SK-N-SH (cell line): Measurements from ENCODE around the gene FBXL22. TPM values are rescaled to one million over a fixed set of nuclear protein-coding genes. Genes with fewer than 3 reads are reported as not detected.

Experiments
- CTCF ChIA-PET: fragments of 300-600, 350-600 bp; formaldehyde crosslinking; extraction: SDS; loops from one replicate; lab custom pipeline; 2021; lab: Yijun Ruan, JAX
- POLR2A ChIA-PET: fragments of 350-600 bp; sonication (Branson Sonifier 250); formaldehyde crosslinking; extraction: SDS; loops from one replicate; lab custom pipeline; 2020; ENCODE audit warnings: antibody characterized with exemption, inconsistent platforms; lab: Yijun Ruan, JAX
- DNase-seq: peaks from one replicate; pipeline ENCODE4 v3.0.0; 2012
- H2AFZ ChIP-seq: fragments of 200-600 bp; sonication (generic); 2 replicates; pipeline ENCODE4 v1.8.1; 2016; ENCODE audit warnings: antibody characterized with exemption, mild to moderate bottlenecking, low read depth
- H3F3A ChIP-seq: fragments of 200-600 bp; sonication (generic); replicated peaks from 2 replicates; pipeline ENCODE3; 2016; ENCODE audit warnings: antibody characterized with exemption, mild to moderate bottlenecking; ENCODE audit not compliant: insufficient read depth
- H3K27ac ChIP-seq, 2 experiments: fragments of 200-500 bp in 1 of 2; fragments of 200-600 bp in 1 of 2; sonication (Bioruptor generic) in 1 of 2; sonication (generic), shearing (Covaris generic) in 1 of 2; 2 replicates each; pipeline versions ENCODE4 v1.5.1 to v1.6.1; 2014 to 2016; ENCODE audit warnings: low read depth in 2 of 2, inconsistent platforms in 1 of 2, low read length in 1 of 2, mild to moderate bottlenecking in 1 of 2, mixed read lengths in 1 of 2
- H3K27me3 ChIP-seq: fragments of 200-600 bp; sonication (generic), shearing (Covaris generic); 2 replicates; pipeline ENCODE4 v1.6.1; 2016; ENCODE audit warnings: mixed run types; ENCODE audit not compliant: insufficient read depth
- H3K36me3 ChIP-seq, 2 experiments: fragments of 200-500 bp in 1 of 2; fragments of 200-600 bp in 1 of 2; sonication (Bioruptor generic) in 1 of 2; sonication (generic) in 1 of 2; replicated peaks in 1 of 2; 2 replicates each; pipeline versions ENCODE3 to v1.5.1; 2014 to 2016; ENCODE audit warnings: low read length in 1 of 2, mild to moderate bottlenecking in 1 of 2; ENCODE audit not compliant: insufficient read depth in 2 of 2, control insufficient read depth in 1 of 2
- H3K4me1 ChIP-seq, 2 experiments: fragments of 200-500 bp in 1 of 2; fragments of 200-600 bp in 1 of 2; sonication (Bioruptor generic) in 1 of 2; sonication (generic), shearing (Covaris generic) in 1 of 2; 2 replicates each; pipeline versions ENCODE4 v1.5.1 to v1.6.1; 2014 to 2016; ENCODE audit warnings: low read depth in 1 of 2, low read length in 1 of 2, mixed run types in 1 of 2; ENCODE audit not compliant: insufficient read depth in 2 of 2, control insufficient read depth in 1 of 2
- H3K4me2 ChIP-seq: fragments of 200-600 bp; sonication (generic), shearing (Covaris generic); 2 replicates; pipeline ENCODE4 v1.6.1; 2017; ENCODE audit warnings: mixed run types
- H3K4me3 ChIP-seq, 2 experiments: fragments of 200-500 bp in 1 of 2; fragments of 200-600 bp in 1 of 2; sonication (Bioruptor generic) in 1 of 2; sonication (generic), shearing (Covaris generic) in 1 of 2; 2 replicates each; pipeline versions ENCODE4 v1.5.1 to v1.8.1; 2014 to 2016; ENCODE audit warnings: low read depth in 2 of 2, inconsistent platforms in 1 of 2, low read length in 1 of 2, mild to moderate bottlenecking in 1 of 2, mixed read lengths in 1 of 2, moderate library complexity in 1 of 2
- H3K79me2 ChIP-seq: fragments of 200-600 bp; sonication (generic); 2 replicates; pipeline ENCODE4 v1.8.1; 2017; ENCODE audit warnings: mild to moderate bottlenecking; ENCODE audit not compliant: insufficient read depth
- H3K9ac ChIP-seq: fragments of 200-600 bp; sonication (generic); 2 replicates; pipeline ENCODE4 v1.6.1; 2017; ENCODE audit warnings: mixed run types
- H3K9me2 ChIP-seq: fragments of 200-600 bp; sonication (generic); 2 replicates; pipeline ENCODE4 v1.6.1; 2017; ENCODE audit warnings: mixed run types
- H3K9me3 ChIP-seq: fragments of 200-600 bp; sonication (generic); 2 replicates; pipeline ENCODE4 v1.6.1; 2017; ENCODE audit warnings: mixed run types, mild to moderate bottlenecking, moderate library complexity
- H4K20me1 ChIP-seq: fragments of 200-600 bp; sonication (generic); 2 replicates; pipeline ENCODE4 v1.6.1; 2017; ENCODE audit warnings: mild to moderate bottlenecking, mixed run types; ENCODE audit not compliant: insufficient read depth
- CHD2 ChIP-seq: fragments of 150-350 bp; IDR thresholded peaks from 2 replicates; pipeline ENCODE4 v1.6.1; 2018; ENCODE audit warnings: low read length; ENCODE audit not compliant: partially characterized antibody
- CTCF ChIP-seq: fragments of 200-600 bp; sonication (generic); IDR thresholded peaks from 2 replicates; pipeline ENCODE4 v1.6.1; 2017; ENCODE audit warnings: antibody characterized with exemption, mild to moderate bottlenecking, moderate library complexity
- ELF1 ChIP-seq: IDR thresholded peaks from 2 replicates; pipeline ENCODE4 v1.4.0; 2012
- FOSL2 ChIP-seq: IDR thresholded peaks from 2 replicates; pipeline ENCODE4 v1.4.0; 2012; ENCODE audit warnings: low read depth, mild to moderate bottlenecking, moderate library complexity, borderline replicate concordance
- FOXJ3 ChIP-seq: sonication (generic); formaldehyde crosslinking; IDR thresholded peaks from 2 replicates; pipeline ENCODE4 v1.5.1; 2020; ENCODE audit warnings: mild to moderate bottlenecking, missing genetic modification reagents
- GABPA ChIP-seq: IDR thresholded peaks from 2 replicates; pipeline ENCODE4 v1.4.0; 2012; ENCODE audit warnings: low read depth, mild to moderate bottlenecking
- JUND ChIP-seq: IDR thresholded peaks from 2 replicates; pipeline ENCODE4 v1.4.0; 2012
- MEF2A ChIP-seq: IDR thresholded peaks from 2 replicates; pipeline ENCODE4 v1.4.0; 2012; ENCODE audit warnings: low read depth, borderline replicate concordance
- MXI1 ChIP-seq: IDR thresholded peaks from 2 replicates; pipeline ENCODE4 v1.6.1; 2012; ENCODE audit warnings: mild to moderate bottlenecking, low read depth, low read length, improper control_type of control experiment
- NFIC ChIP-seq: IDR thresholded peaks from 2 replicates; pipeline ENCODE4 v1.4.0; 2012; ENCODE audit warnings: borderline replicate concordance
- PBX3 ChIP-seq: IDR thresholded peaks from 2 replicates; pipeline ENCODE4; 2012
- RAD21 ChIP-seq: IDR thresholded peaks from 2 replicates; pipeline ENCODE4 v1.6.1; 2012; ENCODE audit warnings: mild to moderate bottlenecking, low read length
- RCOR1 ChIP-seq: fragments of 150-350 bp; IDR thresholded peaks from 2 replicates; pipeline ENCODE4 v1.6.1; 2017; ENCODE audit warnings: antibody characterized with exemption, low read length
- RFX5 ChIP-seq: IDR thresholded peaks from 2 replicates; pipeline ENCODE4 v1.6.1; 2012; ENCODE audit warnings: mild to moderate bottlenecking, improper control_type of control experiment, low read length
- SIN3A ChIP-seq: IDR thresholded peaks from 2 replicates; pipeline ENCODE4 v1.6.1; 2012; ENCODE audit warnings: low read depth, mild to moderate bottlenecking, low read length, moderate library complexity, borderline replicate concordance
- TAF1 ChIP-seq: IDR thresholded peaks from 2 replicates; pipeline ENCODE4 v1.6.1; 2012; ENCODE audit warnings: low read depth, mild to moderate bottlenecking, low read length, moderate library complexity, borderline replicate concordance
- TCF12 ChIP-seq: IDR thresholded peaks from 2 replicates; pipeline ENCODE4 v1.4.0; 2012
- USF1 ChIP-seq: IDR thresholded peaks from 2 replicates; pipeline ENCODE4 v1.4.0; 2012; ENCODE audit warnings: low read depth, borderline replicate concordance
- YY1 ChIP-seq: IDR thresholded peaks from 2 replicates; pipeline ENCODE4 v1.4.0; 2012; ENCODE audit warnings: low read depth, mild to moderate bottlenecking
- ZBTB33 ChIP-seq: IDR thresholded peaks from 2 replicates; pipeline ENCODE4 v1.4.0; 2012; ENCODE audit warnings: low read depth, borderline replicate concordance
- WGBS: methylation state at CpG from one replicate; pipeline ENCODE4 v1.1.6; 2017; ENCODE audit warnings: low lambda C conversion rate; 5-methylcytosine and 5-hydroxymethylcytosine counted together
- polyA plus RNA-seq, 3 experiments: library from polyadenylated mRNA; depleted of rRNA; stranded (reverse); fragments of >200 nt; gene quantifications; 2 replicates each; pipeline ENCODE4 v1.2.3, GENCODE V29; 2012

FBXL22 gene
- polyA plus RNA-seq, 1 of the 3 experiments (the other 2 are of a cell fraction): 0.10 TPM

- Histone ChIP-seq H3F3A (no peaks in the 10 kb centered on the region), H3K4me2 (no peak overlapping the region), H3K9me3 (no peaks in the 10 kb centered on the region), H3K4me1 (peaks cover 0 to 3% of the 10 kb centered on the region in 2 experiments; a peak in 1 of 4 replicates), H3K27me3 (no peaks in the 10 kb centered on the region), H3K36me3 (peaks cover 56 to 61% of the 10 kb centered on the region in 2 experiments), H3K79me2 (no peaks in the 10 kb centered on the region), H4K20me1 (no peaks in the 10 kb centered on the region), H3K27ac (no peak overlapping the region), H3K9me2 (no peaks in the 10 kb centered on the region), H2AFZ (no peak overlapping the region), H3K4me3 (no peak overlapping the region), H3K9ac (no peak overlapping the region)
- DNase-seq: no peak
- ChIA-PET POLR2A (no interaction called here), CTCF (interaction anchor here (0.7 kb wide), 1 partner anchor 14 kb away, joined by 3 read pairs; no protein-coding TSS in a partner anchor)
- WGBS: 90% methylated on average over 6 of the region's 6 CpGs
- TF ChIP-seq USF1: no peak
- TF ChIP-seq RCOR1: no peak
- TF ChIP-seq ELF1: no peak
- TF ChIP-seq SIN3A: no peak
- TF ChIP-seq RFX5: no peak
- no peak for TF ChIP-seq TAF1
- no peak for TF ChIP-seq MEF2A
- no peak for TF ChIP-seq MXI1
- TF ChIP-seq PBX3: no peak
- TF ChIP-seq, all 33 proteins: peak for 0
Observed at GRCh38 chr15:63560741-63561448, 36.3 kb upstream of the FBXL22 start.

DNA sequence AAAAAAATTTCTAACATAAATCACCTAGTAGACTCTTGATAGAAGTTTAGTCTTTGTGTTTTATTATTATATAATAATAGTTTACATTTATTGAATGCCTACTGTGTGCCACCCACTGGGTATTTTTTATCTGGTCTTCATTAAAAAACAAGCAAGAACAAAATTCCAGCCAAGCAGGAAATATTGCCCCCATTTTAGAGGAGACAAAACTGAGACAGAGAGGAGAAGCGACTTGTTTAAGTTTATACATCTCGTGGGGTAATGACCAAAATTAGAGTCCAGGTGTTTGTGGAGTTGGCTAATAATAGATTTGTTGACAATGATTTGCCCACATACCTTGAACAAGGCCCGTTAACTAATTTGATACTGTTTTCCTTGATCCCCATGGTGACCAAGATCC, 33.1 kb upstream of the FBXL22 start:
- Histone ChIP-seq H3K36me3 (peaks cover 56 to 60% of the 10 kb centered on the region in 2 experiments), H3K4me1 (no peaks in the 10 kb centered on the region), H3F3A (no peaks in the 10 kb centered on the region), H2AFZ (no peak overlapping the region), H3K27ac (no peak overlapping the region), H3K9me2 (no peaks in the 10 kb centered on the region), H3K4me2 (no peak overlapping the region), H3K79me2 (no peaks in the 10 kb centered on the region; the same call in 1 of the 2 replicates), H3K9me3 (no peaks in the 10 kb centered on the region), H4K20me1 (no peaks in the 10 kb centered on the region), H3K4me3 (no peak overlapping the region), H3K9ac (no peak overlapping the region), H3K27me3 (no peaks in the 10 kb centered on the region)
- CTCF ChIA-PET: interaction anchor here (0.9 kb wide), 1 partner anchor 97 kb away, joined by 3 read pairs; no protein-coding TSS in a partner anchor
- 35% methylated on average over 3 of the region's 3 CpGs for WGBS
- POLR2A ChIA-PET: no interaction called here
- no peak for DNase-seq
- no peak for TF ChIP-seq FOXJ3 (CRISPR knock-in tag)
- TF ChIP-seq USF1: no peak
- TF ChIP-seq RFX5: no peak
- TF ChIP-seq PBX3: no peak
- no peak for TF ChIP-seq GABPA
- no peak for TF ChIP-seq MEF2A
- no peak for TF ChIP-seq ZBTB33
- TF ChIP-seq YY1: no peak
- no peak for TF ChIP-seq JUND
- TF ChIP-seq NFIC: no peak
- TF ChIP-seq RCOR1: no peak
- TF ChIP-seq CTCF: no peak
- no peak for TF ChIP-seq TCF12
- TF ChIP-seq CHD2: no peak
- TF ChIP-seq RAD21: no peak
- no peak for TF ChIP-seq FOSL2
